ENCODE measurements around the gene TAS2R3. TPM values are rescaled to one million over a fixed set of nuclear protein-coding genes. Genes with fewer than 3 reads are reported as not detected.

Gene TAS2R3
- total RNA-seq, 1 donor from 2014 or later = not detected

- peak; percentile 71 for DNase-seq (ENCODE audit: low read depth)
Observed at GRCh38 chr7:141785706-141786552, 22.0 kb downstream of the TAS2R3 start.

GRCh38 chr7:141788296-141788695, 24.4 kb downstream of the TAS2R3 start:
- DNase-seq (ENCODE audit: low read depth) = no peak

- DNase-seq (ENCODE audit: low read depth) = no peak
Observed at GRCh38 chr7:141789917-141790316, 26.0 kb downstream of the TAS2R3 start, which contains the start of gene TAS2R5. TSS of gene TAS2R5 (plus strand) at chr7:141790217. CDS start at chr7:141790362, 145 bp downstream.

- DNase-seq (ENCODE audit: low read depth) = no peak
Observed at GRCh38 chr7:141792526-141792925, 28.6 kb downstream of the TAS2R3 start.

Other genes with a start within 250 kb of the TAS2R3 start
- 27.8 and 31.0 TPM in 2 replicates for gene AGK, start 212.7 kb upstream of the TAS2R3 start, total RNA-seq
- gene DENND11, start 61.9 kb upstream of the TAS2R3 start, total RNA-seq = 2.3 TPM in 2 replicates
- not detected in 2 replicates for gene WEE2, start 55.7 kb upstream of the TAS2R3 start, total RNA-seq
- gene SSBP1, start 25.7 kb upstream of the TAS2R3 start, total RNA-seq = 182 and 193 TPM in 2 replicates
- gene TAS2R4, start 12.6 kb downstream of the TAS2R3 start, total RNA-seq = 0.40 and 0.68 TPM in 2 replicates
- gene TAS2R5, start 26.1 kb downstream of the TAS2R3 start, total RNA-seq = 0.52 and 0.56 TPM in 2 replicates
- gene PRSS37, start 77.4 kb downstream of the TAS2R3 start, total RNA-seq = not detected in 2 replicates
- not detected in 2 replicates for gene OR9A4, start 152.3 kb downstream of the TAS2R3 start, total RNA-seq
- 0.16 TPM in 1 of 2 replicates, not detected in the other for gene CLEC5A, start 182.9 kb downstream of the TAS2R3 start, total RNA-seq
- gene TAS2R38, start 209.7 kb downstream of the TAS2R3 start, total RNA-seq = not detected in 2 replicates
- gene MGAM, start 231.8 kb downstream of the TAS2R3 start, total RNA-seq = 0.03 and 0.16 TPM in 2 replicates